HTERT RPE-1 (cell line): Measurements from ENCODE around the gene PPP1R9B.

Experiments used
- in situ Hi-C: fragments of 300-500 bp; cut with MboI; formaldehyde crosslinking; loops from 4 replicates; pipeline ENCODE4 v1.14.3; 2020; ENCODE audit warnings: low sequenced_read_pairs

The PPP1R9B gene

GRCh38 chr17:50144845-50145531, 5.5 kb downstream of the PPP1R9B start:
- in situ Hi-C loops = no loop called here

GRCh38 chr17:50144355-50144754, 6.1 kb downstream of the PPP1R9B start:
- in situ Hi-C loops = no loop called here

GRCh38 chr17:50143461-50144176, 6.9 kb downstream of the PPP1R9B start:
- in situ Hi-C loops = no loop called here

GRCh38 chr17:50141745-50142110, 8.7 kb downstream of the PPP1R9B start:
- in situ Hi-C loops = no loop called here

- in situ Hi-C loops = no loop called here
Measured at GRCh38 chr17:50141026-50141744, 9.3 kb downstream of the PPP1R9B start.

- in situ Hi-C loops = no loop called here
Measured at GRCh38 chr17:50139950-50140885, 10.3 kb downstream of the PPP1R9B start.

GRCh38 chr17:50139185-50139783, 11.2 kb downstream of the PPP1R9B start:
- in situ Hi-C loops = no loop called here

GRCh38 chr17:50137042-50137441, 13.4 kb downstream of the PPP1R9B start:
- in situ Hi-C loops = no loop called here

GRCh38 chr17:50136096-50136687, 14.3 kb downstream of the PPP1R9B start:
- in situ Hi-C loops = no loop called here

GRCh38 chr17:50135316-50136095, 15.0 kb downstream of the PPP1R9B start:
- in situ Hi-C loops = no loop called here

GRCh38 chr17:50134206-50135110, 16.0 kb downstream of the PPP1R9B start:
- in situ Hi-C loops = no loop called here

GRCh38 chr17:50133769-50134099, 16.7 kb downstream of the PPP1R9B start:
- in situ Hi-C loops = no loop called here

GRCh38 chr17:50133028-50133768, 17.3 kb downstream of the PPP1R9B start:
- in situ Hi-C loops = no loop called here

- in situ Hi-C loops = no loop called here
Measured at GRCh38 chr17:50132104-50132794, 18.2 kb downstream of the PPP1R9B start.

- in situ Hi-C loops = no loop called here
Measured at GRCh38 chr17:50130559-50131305, 19.7 kb downstream of the PPP1R9B start.
